GM21717 (cell line): ENCODE results near the gene TCAF1.
"Not testable (repeated sequence)": the region's sequence is repeated elsewhere in the genome, so short reads cannot be mapped to it uniquely, and the experiment has no call there.

ENCODE experiments used
- ATAC-seq: cut with Tn5 transposase; IDR thresholded peaks from one replicate; pipeline ENCODE4 v1.9.1; 2021; ENCODE audit warnings: mild to moderate bottlenecking, moderate library complexity; ENCODE audit not compliant: unreplicated experiment

TCAF1 gene

GRCh38 chr7:143873242-143873641 is 28.7 kb downstream of the TCAF1 start:
- ATAC-seq = not testable (repeated sequence)

DNA sequence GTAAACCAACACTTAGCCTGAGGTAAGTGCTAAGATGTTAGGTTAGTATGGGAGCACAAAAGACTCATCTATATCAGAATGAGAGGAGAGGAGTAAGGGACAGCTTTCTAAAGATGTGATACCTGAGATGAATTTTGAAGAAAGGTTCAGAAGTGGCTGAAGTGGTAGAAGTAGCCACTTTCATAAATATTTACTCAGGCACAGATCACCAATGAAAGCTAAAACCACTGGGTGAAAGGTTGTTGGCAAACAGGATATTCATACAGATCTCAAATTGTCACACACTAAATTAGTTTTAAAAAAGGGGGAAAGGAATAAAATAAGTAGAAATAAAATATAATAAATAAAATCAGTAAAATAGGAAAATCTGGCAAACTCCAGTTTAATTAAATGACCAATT is 30.4 kb downstream of the TCAF1 start:
- not testable (repeated sequence) for ATAC-seq

DNA sequence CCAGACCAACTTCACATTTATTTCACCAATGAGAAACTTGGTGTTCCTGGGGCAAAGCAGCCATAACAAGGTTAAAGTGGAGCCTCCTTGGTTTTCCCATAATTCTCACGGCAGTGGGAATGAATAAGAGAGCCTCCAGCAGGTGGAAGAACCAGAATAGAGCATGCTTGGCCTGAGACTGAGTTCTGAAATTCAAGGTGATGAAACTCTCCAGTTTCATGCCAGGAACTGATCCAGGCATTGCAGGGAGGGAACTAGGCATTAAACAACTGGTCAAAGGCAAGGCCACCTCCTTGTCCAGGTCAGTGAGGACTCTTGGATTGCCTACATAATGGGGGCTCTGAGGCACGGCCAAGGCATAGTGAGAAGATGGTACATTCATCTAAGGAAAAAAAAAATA is 44.0 kb downstream of the TCAF1 start:
- not testable (repeated sequence) for ATAC-seq

DNA sequence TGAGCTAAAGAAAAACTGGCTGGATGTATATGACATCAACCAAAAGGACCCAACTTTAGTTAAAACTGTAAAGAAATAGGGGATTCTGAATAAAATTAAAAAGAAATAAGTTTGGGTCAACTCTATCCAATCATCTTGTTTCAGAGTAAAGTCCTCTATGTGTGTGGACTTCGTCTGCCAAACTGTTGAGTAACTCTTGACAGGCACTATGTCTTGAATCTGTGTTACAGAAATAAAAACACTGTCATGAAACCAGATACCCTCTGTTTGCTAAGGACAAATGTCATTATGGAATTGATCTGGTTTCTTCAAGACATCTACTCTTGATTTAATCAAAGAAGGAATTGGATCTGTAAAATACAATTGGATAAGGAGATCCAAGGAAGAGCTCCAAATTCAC is 46.5 kb downstream of the TCAF1 start:
- not testable (repeated sequence) for ATAC-seq

DNA sequence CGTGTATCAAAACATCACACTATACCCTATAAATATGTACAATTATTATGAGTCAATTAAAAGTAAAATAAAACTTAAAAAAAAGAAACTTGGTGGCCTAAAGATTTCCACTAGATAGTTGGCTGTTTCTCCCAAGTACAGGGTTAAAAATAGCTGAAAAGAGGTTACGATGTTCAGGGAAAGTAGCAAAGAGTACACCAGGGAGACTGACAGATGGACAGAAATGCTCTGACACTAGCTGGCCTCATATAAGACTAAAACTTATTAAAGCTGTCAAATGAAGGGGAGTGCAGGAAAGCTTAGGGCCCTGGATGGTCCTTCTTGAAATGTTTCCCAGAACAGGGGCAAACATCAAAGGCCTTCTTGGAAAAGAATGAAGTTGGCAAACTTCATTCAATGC is 51.3 kb downstream of the TCAF1 start:
- no peak for ATAC-seq

GRCh38 chr7:143849785-143850479 is 52.0 kb downstream of the TCAF1 start:
- no peak for ATAC-seq

- ATAC-seq = no peak
Measured at GRCh38 chr7:143848192-143848591, 53.8 kb downstream of the TCAF1 start.

DNA sequence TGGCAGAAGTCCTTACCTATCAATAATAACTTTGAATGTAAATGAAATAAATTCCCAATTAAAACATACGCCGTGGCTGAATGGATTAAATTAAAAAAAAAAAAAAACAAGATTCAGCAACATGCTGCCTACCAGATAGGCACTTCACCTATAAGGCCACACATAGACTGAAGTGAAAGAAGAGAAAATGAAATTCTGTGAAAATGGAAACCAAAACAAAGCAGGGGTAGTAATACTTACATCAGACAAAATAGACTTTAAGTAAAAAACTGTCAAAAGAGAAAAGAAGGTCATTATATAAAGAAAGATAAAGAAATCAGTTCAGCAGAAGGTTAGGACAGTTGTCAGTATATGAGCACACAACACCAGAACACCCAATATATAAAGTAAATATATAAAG is 55.3 kb downstream of the TCAF1 start:
- ATAC-seq = peak; percentile 55

DNA sequence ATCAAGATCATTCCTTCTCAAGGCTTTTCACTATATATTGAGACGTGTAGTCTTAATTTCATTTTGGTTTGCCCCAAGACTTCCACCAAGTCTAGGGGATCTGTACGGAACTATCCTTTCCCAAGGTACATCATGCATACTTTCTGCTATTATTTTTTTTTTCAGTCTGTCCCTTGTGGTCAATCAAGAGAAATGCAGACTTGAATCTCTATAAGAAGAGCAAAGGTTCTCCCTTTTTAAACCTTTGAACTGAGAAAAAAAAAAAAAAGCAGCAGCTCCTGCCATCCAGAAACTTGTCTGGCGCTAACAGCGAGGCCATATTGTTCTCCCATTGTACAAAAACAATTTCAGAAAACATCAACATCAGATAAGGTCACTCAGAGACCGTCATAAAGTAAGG is 60.3 kb downstream of the TCAF1 start:
- not testable (repeated sequence) for ATAC-seq

DNA sequence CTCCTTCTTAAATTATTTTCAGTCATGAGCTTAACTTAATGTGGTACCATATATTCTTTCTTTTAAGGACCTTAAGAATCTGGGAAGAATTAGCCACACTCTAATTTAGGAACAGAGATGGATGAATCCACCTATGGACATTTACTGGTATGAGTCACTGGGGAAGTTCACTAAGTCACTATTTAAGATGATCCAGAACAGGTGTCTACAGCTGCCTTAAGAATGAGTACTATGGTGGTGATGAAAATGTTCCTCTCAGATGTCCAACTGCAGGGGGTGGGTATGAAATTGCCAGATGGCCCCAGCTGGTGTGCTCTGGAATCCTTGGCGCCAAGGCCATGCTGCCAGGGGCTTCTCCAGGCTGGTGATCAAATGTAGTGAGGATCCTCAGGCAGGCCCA is 61.9 kb downstream of the TCAF1 start:
- not testable (repeated sequence) for ATAC-seq

GRCh38 chr7:143837223-143837622 is 64.8 kb downstream of the TCAF1 start:
- peak; percentile 61 for ATAC-seq

DNA sequence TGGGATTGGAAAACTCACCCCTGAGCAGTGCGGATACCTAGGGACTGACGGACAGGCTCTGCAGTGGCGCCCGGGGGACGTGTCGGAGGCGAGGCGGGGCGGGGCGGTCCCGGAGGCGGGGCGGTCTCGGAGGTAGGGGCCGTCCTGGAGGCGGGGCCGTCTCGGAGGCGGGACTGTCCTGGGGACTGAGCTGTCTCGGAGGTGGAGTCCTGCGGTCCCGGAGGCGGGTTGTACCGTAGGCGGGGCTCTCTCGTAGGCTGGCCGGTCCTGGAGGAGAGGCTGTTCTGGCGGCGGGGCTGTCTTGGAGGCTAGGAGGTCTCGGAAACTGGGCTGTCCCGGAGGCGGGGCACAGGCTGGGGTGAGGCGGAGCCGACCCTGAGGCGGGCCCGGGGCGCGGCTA is 65.4 kb downstream of the TCAF1 start:
- peak; percentile 87 for ATAC-seq

DNA sequence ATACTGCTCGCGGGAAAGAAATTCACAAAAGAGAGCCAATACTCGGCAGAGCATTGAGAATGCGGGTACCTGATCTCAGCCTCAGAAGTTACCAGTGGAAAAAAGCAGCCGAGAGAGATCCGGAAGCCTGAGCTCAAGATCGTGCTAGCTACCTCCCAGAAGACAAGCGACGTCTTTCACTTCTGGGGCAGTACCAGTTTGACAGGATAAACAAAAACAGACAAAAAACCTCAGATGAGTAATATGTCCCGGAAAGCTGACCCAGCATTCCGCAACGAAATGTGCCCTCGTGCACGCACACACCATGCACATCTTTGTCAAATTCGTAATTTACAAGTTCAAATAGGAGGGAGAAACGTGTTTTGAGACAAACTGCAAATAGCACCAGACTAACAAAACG is 65.9 kb downstream of the TCAF1 start:
- peak; percentile 38 for ATAC-seq

- ATAC-seq = not testable (repeated sequence)
Measured at GRCh38 chr7:143826578-143826977, 75.4 kb downstream of the TCAF1 start.

- not testable (repeated sequence) for ATAC-seq
Measured at GRCh38 chr7:143824295-143825135, 77.5 kb downstream of the TCAF1 start.

- not testable (repeated sequence) for ATAC-seq
Measured at GRCh38 chr7:143823634-143824294, 78.2 kb downstream of the TCAF1 start.

DNA sequence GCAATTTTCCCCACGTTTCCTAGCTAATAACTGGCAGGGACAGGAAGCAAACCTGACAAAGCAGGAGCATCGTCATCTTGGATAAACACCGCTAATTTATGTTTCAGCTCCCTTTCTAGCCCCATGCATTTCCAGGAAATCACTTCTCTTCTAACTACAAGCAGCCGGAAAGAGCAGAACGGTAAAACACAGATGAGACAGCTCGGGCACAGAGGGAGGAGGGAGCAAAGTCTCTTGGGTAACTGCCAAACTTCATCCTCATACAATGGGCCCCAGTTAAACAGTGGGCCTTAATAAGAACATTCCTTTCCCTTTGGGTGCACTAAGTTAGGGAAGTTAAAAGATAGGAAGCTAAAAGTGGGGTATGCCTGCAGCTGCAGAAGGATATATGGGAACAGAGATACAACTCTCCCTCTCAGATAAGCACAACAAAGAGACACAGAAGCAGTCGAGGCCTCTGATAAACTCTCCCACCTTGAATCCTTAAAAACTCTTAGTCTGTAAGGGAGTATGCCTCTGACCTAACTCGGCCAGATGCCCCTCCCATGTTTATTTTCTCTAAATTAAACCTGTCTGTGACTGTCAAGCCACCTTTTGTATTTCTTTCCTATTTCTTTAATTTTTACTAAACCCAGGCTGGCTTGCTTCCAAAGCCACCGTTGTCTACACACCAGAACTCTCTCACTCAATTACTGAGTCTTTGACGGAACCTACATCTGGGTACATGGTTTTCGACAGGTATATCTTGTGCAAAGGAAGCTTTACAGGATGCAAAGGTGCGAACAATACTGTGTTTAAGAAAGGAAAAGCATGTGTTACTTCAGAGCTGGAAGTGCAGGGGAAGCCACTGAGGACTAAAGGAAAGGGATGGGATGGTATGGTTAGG is 80.3 kb downstream of the TCAF1 start:
- ATAC-seq = not testable (repeated sequence)

DNA sequence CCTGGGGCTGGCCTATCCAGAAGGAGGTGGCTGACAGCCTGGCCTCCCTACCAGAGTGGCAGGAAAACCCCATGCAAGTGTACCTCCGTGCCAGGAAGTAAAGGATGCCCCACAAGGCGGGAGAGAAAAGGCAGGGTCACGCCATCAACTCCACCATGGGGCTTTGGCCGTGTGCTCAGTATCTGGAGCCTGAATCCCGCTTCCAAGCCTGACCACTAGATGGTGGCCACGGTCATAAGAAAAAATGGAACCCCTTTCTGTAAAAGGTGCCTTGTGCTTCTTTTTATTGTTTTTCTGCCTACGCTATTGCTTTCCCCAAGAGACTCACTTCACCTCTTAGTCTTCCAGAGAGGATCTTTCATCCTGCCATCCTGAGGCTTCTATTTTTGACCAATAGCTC is 84.1 kb downstream of the TCAF1 start:
- peak; percentile 63 for ATAC-seq

DNA sequence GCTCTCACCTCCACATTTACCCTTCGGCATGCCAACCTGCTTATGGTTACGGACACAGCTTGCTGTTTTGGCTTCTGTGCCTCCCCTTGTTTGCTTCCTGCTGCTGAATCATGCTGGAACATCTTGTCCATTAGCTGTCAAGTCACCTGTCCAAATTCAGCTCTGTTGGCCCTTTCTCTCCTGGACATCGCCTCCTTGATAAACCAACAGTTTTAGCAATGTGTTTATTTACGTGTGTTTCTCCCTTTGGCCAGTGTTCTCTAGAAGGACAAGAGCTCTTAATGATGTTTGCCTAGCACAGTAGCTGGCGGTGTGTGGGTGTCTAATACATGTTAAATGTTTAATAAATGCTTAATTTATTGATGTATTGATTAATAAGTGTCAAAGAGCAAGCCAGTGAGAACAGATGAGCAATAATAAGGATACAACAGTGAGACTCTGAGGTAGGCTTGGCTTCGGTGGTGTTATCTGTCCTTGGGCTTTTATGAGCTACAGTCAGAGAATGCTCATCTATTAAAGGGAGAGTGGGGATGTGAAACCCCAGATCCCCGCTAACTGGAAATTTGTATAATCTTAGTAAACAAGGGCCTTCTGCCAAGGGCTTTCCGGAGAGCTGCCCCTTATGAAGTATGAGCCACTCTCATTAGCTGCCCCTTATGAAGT is 85.4 kb downstream of the TCAF1 start:
- ATAC-seq = not testable (repeated sequence)

DNA sequence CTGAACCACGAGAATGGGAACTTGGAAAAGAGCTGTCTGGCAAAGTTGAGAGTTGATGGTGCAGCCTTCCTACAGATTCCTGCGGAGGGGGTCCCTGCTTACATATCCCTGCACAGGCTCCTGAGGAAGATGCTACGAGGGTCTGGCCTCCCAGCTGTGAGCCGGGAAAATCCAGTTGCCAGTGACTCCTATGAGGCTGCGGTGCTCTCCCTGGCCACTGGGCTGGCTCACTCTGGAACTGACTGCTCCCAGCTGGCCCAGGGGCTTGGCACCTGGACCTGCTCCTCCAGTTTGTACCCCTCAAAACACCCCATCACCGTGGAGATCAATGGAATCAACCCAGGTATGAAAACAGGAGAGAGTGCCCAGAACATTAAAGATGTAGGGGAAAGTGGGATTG is 91.3 kb downstream of the TCAF1 start:
- not testable (repeated sequence) for ATAC-seq
